Peyer's patch (tissue), 4 donors: ENCODE measurements around the gene PRDM12. TPM values are rescaled to one million over a fixed set of nuclear protein-coding genes. Genes with fewer than 3 reads are reported as not detected.
"Not testable (repeated sequence)": the region's sequence is repeated elsewhere in the genome, so short reads cannot be mapped to it uniquely, and the experiment has no call there.

Experiments
- DNase-seq, 3 donors: peaks; one replicate each; pipeline ENCODE4 v3.0.0-alpha.2; 2017 to 2019
- H3K27ac ChIP-seq, 4 donors: fragments of 200-600 bp; sonication (generic); one replicate each; pipeline ENCODE4 v1.5.1; 2016 to 2019
- H3K27me3 ChIP-seq, 2 donors: fragments of 200-600 bp; sonication (generic); one replicate each; pipeline ENCODE4 v1.5.1; 2019
- H3K36me3 ChIP-seq, 3 donors: fragments of 200-600 bp; sonication (generic); one replicate each; pipeline ENCODE4 v1.5.1; 2016 to 2019
- H3K4me1 ChIP-seq, 4 donors: fragments of 200-600 bp; sonication (generic); one replicate each; pipeline ENCODE4 v1.5.1; 2016 to 2019
- H3K4me3 ChIP-seq, 4 donors: fragments of 200-600 bp; sonication (generic); 1 replicate in 3 of 4; 2 replicates in 1 of 4; pipeline ENCODE4 v1.5.1; 2016 to 2019; ENCODE audit warnings: mild to moderate bottlenecking in 1 of 4
- H3K9me3 ChIP-seq, 4 donors: fragments of 200-600 bp; sonication (generic); one replicate each; pipeline ENCODE4 v1.5.1; 2016 to 2019; ENCODE audit warnings: mild to moderate bottlenecking in 1 of 4
- CTCF ChIP-seq, 6 experiments: fragments of 450-650 bp in 4 of 6; fragments of 200-600 bp in 2 of 6; sonication (generic) in 1 of 6; IDR thresholded peaks; one replicate each; pipeline ENCODE4 v1.5.1; 2017 to 2019; ENCODE audit warnings: antibody characterized with exemption in 6 of 6, mild to moderate bottlenecking in 3 of 6, moderate library complexity in 1 of 6
- POLR2A ChIP-seq, 2 donors: fragments of 450-650 bp; IDR thresholded peaks; one replicate each; pipeline ENCODE4 v1.5.1; 2017; ENCODE audit warnings: antibody characterized with exemption in 2 of 2, mild to moderate bottlenecking in 2 of 2, moderate library complexity in 2 of 2
- total RNA-seq, 4 donors: library from RNA; depleted of rRNA; stranded (reverse); fragments of >200 nt; gene quantifications; one replicate each; pipeline ENCODE4 v1.1.0, GENCODE V29; 2016

The PRDM12 gene
- total RNA-seq, 4 donors from 2014 or later: 1.8 TPM; not detected in 3

- no peak for TF ChIP-seq POLR2A (IDR thresholded peaks at IDR 0.05)
- peak; percentile 39 to 86 (median 80) for TF ChIP-seq CTCF (IDR thresholded peaks at IDR 0.05)
- H3K4me1 ChIP-seq: peaks cover 0 to 13% (median 5%) of the 10 kb centered on the region in 4 donors
- H3K36me3 ChIP-seq: no peaks in the 10 kb centered on the region
- peak; percentile 54 to 87 (median 86) for DNase-seq
- peaks cover 0 to 4% of the 10 kb centered on the region in 2 donors for H3K27me3 ChIP-seq
- peaks cover 0 to 7% (median 0%) of the 10 kb centered on the region in 4 donors for H3K9me3 ChIP-seq
- H3K4me3 ChIP-seq: peak overlapping the region; percentile 49 to 83 (median 67)
- H3K27ac ChIP-seq: no peak overlapping the region
Measured at GRCh38 chr9:130682421-130683121, 18.2 kb downstream of the PRDM12 start.

- peaks cover 0 to 2% of the 10 kb centered on the region in 2 donors for H3K27me3 ChIP-seq
- no peak overlapping the region for H3K4me3 ChIP-seq
- peaks cover 0 to 13% (median 5%) of the 10 kb centered on the region in 4 donors for H3K4me1 ChIP-seq
- no peak for TF ChIP-seq CTCF (IDR thresholded peaks at IDR 0.05)
- TF ChIP-seq POLR2A (IDR thresholded peaks at IDR 0.05): no peak
- no peak for DNase-seq
- H3K36me3 ChIP-seq: no peaks in the 10 kb centered on the region
- H3K9me3 ChIP-seq: peaks cover 0 to 7% (median 0%) of the 10 kb centered on the region in 4 donors
- H3K27ac ChIP-seq: no peak overlapping the region
Measured at GRCh38 chr9:130685104-130685503, 20.7 kb downstream of the PRDM12 start.

- H3K27me3 ChIP-seq, H3K4me3 ChIP-seq, DNase-seq, H3K27ac ChIP-seq, H3K9me3 ChIP-seq, H3K36me3 ChIP-seq: not testable (repeated sequence)
- H3K4me1 ChIP-seq: peaks cover 0 to 15% (median 2%) of the 10 kb centered on the region in 4 donors
Measured at GRCh38 chr9:130685945-130686344, 21.6 kb downstream of the PRDM12 start.

- no peaks in the 10 kb centered on the region for H3K36me3 ChIP-seq
- H3K27me3 ChIP-seq: no peaks in the 10 kb centered on the region
- DNase-seq: no peak
- TF ChIP-seq POLR2A (IDR thresholded peaks at IDR 0.05): no peak
- no peak for TF ChIP-seq CTCF (IDR thresholded peaks at IDR 0.05)
- H3K4me3 ChIP-seq: no peak overlapping the region
- peaks cover 0 to 7% (median 0%) of the 10 kb centered on the region in 4 donors for H3K9me3 ChIP-seq
- H3K27ac ChIP-seq: no peak overlapping the region
- peaks cover 0 to 5% (median 0%) of the 10 kb centered on the region in 4 donors for H3K4me1 ChIP-seq
Measured at GRCh38 chr9:130687615-130688014, 23.2 kb downstream of the PRDM12 start.

- no peak for DNase-seq
- TF ChIP-seq CTCF (IDR thresholded peaks at IDR 0.05) (no peak), POLR2A (IDR thresholded peaks at IDR 0.05) (no peak)
- H3K27ac ChIP-seq: no peak overlapping the region
- no peak overlapping the region for H3K4me3 ChIP-seq
- H3K27me3 ChIP-seq: no peaks in the 10 kb centered on the region
- no peaks in the 10 kb centered on the region for H3K36me3 ChIP-seq
- H3K9me3 ChIP-seq: peaks cover 0 to 7% (median 0%) of the 10 kb centered on the region in 4 donors
- H3K4me1 ChIP-seq: peaks cover 0 to 9% (median 0%) of the 10 kb centered on the region in 4 donors
Measured at GRCh38 chr9:130688072-130688471, 23.7 kb downstream of the PRDM12 start.

GRCh38 chr9:130689572-130689936 is 25.2 kb downstream of the PRDM12 start:
- DNase-seq: no peak
- H3K27me3 ChIP-seq: no peaks in the 10 kb centered on the region
- H3K4me3 ChIP-seq: peak overlapping the region in 2 of 4 donors; percentile 34 to 44
- H3K9me3 ChIP-seq: peaks cover 0 to 7% (median 0%) of the 10 kb centered on the region in 4 donors
- peaks cover 0 to 14% (median 2%) of the 10 kb centered on the region in 4 donors for H3K4me1 ChIP-seq
- peak overlapping the region in 3 of 4 donors; percentile 13 to 81 (median 80) for H3K27ac ChIP-seq
- TF ChIP-seq POLR2A (IDR thresholded peaks at IDR 0.05) (no peak), CTCF (IDR thresholded peaks at IDR 0.05) (no peak)
- H3K36me3 ChIP-seq: no peaks in the 10 kb centered on the region
